B cell (primary cell): Measurements from ENCODE around the gene MPC2. TPM values are rescaled to one million over a fixed set of nuclear protein-coding genes. Genes with fewer than 3 reads are reported as not detected.

Experiments
- ATAC-seq: fragments of 200-7000 bp; cut with Tn5 transposase; one replicate; pipeline ENCODE4 v1.10.0; 2021; ENCODE audit warnings: low read depth, mild to moderate bottlenecking, moderate number of reproducible peaks, moderate library complexity
- CTCF ChIA-PET: fragments of 350-600 bp; sonication (Branson Sonifier 250); formaldehyde crosslinking; loops from one replicate; lab custom pipeline; 2021; ENCODE audit warnings: antibody characterized with exemption, inconsistent platforms; lab: Charles Lee
- POLR2A ChIA-PET: fragments of 350-600 bp; sonication (Branson Sonifier 250); formaldehyde crosslinking; loops from one replicate; lab custom pipeline; 2021; ENCODE audit warnings: antibody characterized with exemption; lab: Charles Lee
- DNase-seq: peaks from one replicate; pipeline ENCODE4 v3.0.0; 2013
- H2AFZ ChIP-seq: 2 replicates; pipeline ENCODE4 v1.6.1; 2012; ENCODE audit warnings: mild to moderate bottlenecking, low read depth, low read length; ENCODE audit not compliant: insufficient read depth, poor library complexity, severe bottlenecking
- H3K27ac ChIP-seq, 2 donors: 1 replicate in 1 of 2; 2 replicates in 1 of 2; pipeline ENCODE4 v1.5.1; 2012 to 2013; ENCODE audit warnings: low read length in 2 of 2, mild to moderate bottlenecking in 2 of 2, moderate library complexity in 1 of 2
- H3K27me3 ChIP-seq, 4 experiments: fragments of 200-600 bp in 1 of 4; sonication (generic) in 1 of 4; replicated peaks in 1 of 4; 1 replicate in 2 of 4; 2 replicates in 2 of 4; pipeline versions ENCODE4 v1.6.1 to v1.7.0; 2013 to 2016; ENCODE audit warnings: low read length in 3 of 4, mild to moderate bottlenecking in 2 of 4, mixed read lengths in 1 of 4, moderate library complexity in 1 of 4; ENCODE audit not compliant: insufficient read depth in 4 of 4, control insufficient read depth in 3 of 4; ENCODE audit errors: control extremely low read depth in 1 of 4
- H3K36me3 ChIP-seq, 2 experiments: replicated peaks in 1 of 2; 1 replicate in 1 of 2; 2 replicates in 1 of 2; pipeline versions ENCODE4 v1.6.1 to v1.7.1; 2013; ENCODE audit warnings: low read length in 1 of 2; ENCODE audit not compliant: insufficient read depth in 2 of 2, control insufficient read depth in 1 of 2; ENCODE audit errors: control extremely low read depth in 1 of 2, extremely low read depth in 1 of 2
- H3K4me1 ChIP-seq, 2 donors: fragments of 200-600 bp in 1 of 2; sonication (generic) in 1 of 2; 1 replicate in 1 of 2; 2 replicates in 1 of 2; pipeline versions ENCODE4 v1.5.1 to v1.6.1; 2013 to 2017; ENCODE audit warnings: low read length in 2 of 2; ENCODE audit not compliant: control insufficient read depth in 2 of 2, insufficient read depth in 2 of 2
- H3K4me2 ChIP-seq: replicated peaks from 2 replicates; pipeline ENCODE3; 2012; ENCODE audit warnings: mild to moderate bottlenecking, low read depth, low read length; ENCODE audit not compliant: poor library complexity, severe bottlenecking
- H3K4me3 ChIP-seq, 5 experiments: fragments of 200-600 bp in 1 of 5; sonication (generic) in 1 of 5; 1 replicate in 3 of 5; 2 replicates in 2 of 5; pipeline versions ENCODE4 v1.5.1 to v1.7.0; 2011 to 2016; ENCODE audit warnings: low read length in 4 of 5, mild to moderate bottlenecking in 4 of 5, low read depth in 2 of 5, control low read depth in 1 of 5, moderate library complexity in 1 of 5; ENCODE audit not compliant: insufficient read depth in 1 of 5; ENCODE audit errors: control extremely low read depth in 1 of 5, extremely low read depth in 1 of 5
- H3K79me2 ChIP-seq: fragments of 200-600 bp; sonication (generic); one replicate; pipeline ENCODE4 v1.6.0; 2016; ENCODE audit warnings: low read length; ENCODE audit not compliant: control insufficient read depth, insufficient read depth
- H3K9ac ChIP-seq: fragments of 200-600 bp; sonication (generic); 2 replicates; pipeline ENCODE4 v1.6.1; 2017; ENCODE audit warnings: mild to moderate bottlenecking, low read length, moderate library complexity
- H3K9me3 ChIP-seq, 3 donors: one replicate each; pipeline versions ENCODE4 v1.6.1 to v1.7.1; 2013; ENCODE audit warnings: low read length in 2 of 3; ENCODE audit not compliant: control insufficient read depth in 2 of 3, insufficient read depth in 1 of 3; ENCODE audit errors: control extremely low read depth in 1 of 3
- H4K20me1 ChIP-seq: 2 replicates; pipeline ENCODE4 v1.6.0; 2012; ENCODE audit warnings: mild to moderate bottlenecking, low read length; ENCODE audit not compliant: insufficient read depth, control insufficient read depth, poor library complexity, severe bottlenecking
- H3K27ac Mint-ChIP-seq: one replicate; pipeline ENCODE4 v1.8.0; 2021; ENCODE audit warnings: mixed read lengths
- H3K27me3 Mint-ChIP-seq: one replicate; pipeline ENCODE4 v1.8.0; 2021; ENCODE audit warnings: mixed read lengths
- H3K4me1 Mint-ChIP-seq: one replicate; pipeline ENCODE4 v1.8.0; 2021; ENCODE audit warnings: mixed read lengths
- H3K4me3 Mint-ChIP-seq: one replicate; pipeline ENCODE4 v1.8.0; 2021; ENCODE audit warnings: mixed read lengths
- H3K9me3 Mint-ChIP-seq: one replicate; pipeline ENCODE4 v1.8.0; 2022; ENCODE audit warnings: mixed read lengths; ENCODE audit not compliant: insufficient read depth
- CTCF ChIP-seq: fragments of 200-600 bp; IDR thresholded peaks from one replicate; pipeline ENCODE4 v1.8.0; 2022; ENCODE audit warnings: antibody characterized with exemption, mild to moderate bottlenecking
- EZH2 ChIP-seq: IDR thresholded peaks from 2 replicates; pipeline ENCODE4 v1.6.1; 2012; ENCODE audit warnings: borderline replicate concordance, low read depth, mild to moderate bottlenecking, moderate library complexity, low read length; ENCODE audit not compliant: insufficient read depth, poor library complexity, severe bottlenecking
- WGBS: methylation state at CpG from one replicate; pipeline ENCODE4 v1.1.5; 2013; ENCODE audit warnings: missing lambda C conversion rate; ENCODE audit not compliant: insufficient coverage; 5-methylcytosine and 5-hydroxymethylcytosine counted together
- intact Hi-C: fragments of 100-400 bp; cut with micrococcal nuclease; formaldehyde crosslinking; loops from one replicate; pipeline ENCODE4 v1.10.0; 2022
- polyA plus RNA-seq: library from polyadenylated mRNA; depleted of rRNA; stranded (reverse); fragments of >200 nt; gene quantifications from 2 replicates; pipeline ENCODE4 v1.2.3, GENCODE V29; 2012
- total RNA-seq, 2 donors: library from RNA; stranded (reverse); fragments of 120-200 nt in 1 of 2; gene quantifications; 1 replicate in 1 of 2; 2 replicates in 1 of 2; pipeline versions ENCODE4 v1.2.3 to v1.2.4, GENCODE V29; 2013 to 2022

MPC2 gene
- total and polyA plus RNA-seq, 2 donors (not counting 1 experiment from before 2014, with no cell fraction given): 16.4 to 17.5 TPM

- peaks cover 3 to 12% of the 10 kb centered on the region in 2 experiments for H3K36me3 ChIP-seq
- Mint-ChIP-seq H3K27me3 (no peaks in the 10 kb centered on the region), H3K27ac (no peak overlapping the region), H3K4me1 (peaks cover 2% of the 10 kb centered on the region), H3K4me3 (no peak overlapping the region), H3K9me3 (peaks cover 5% of the 10 kb centered on the region)
- H2AFZ ChIP-seq: no peak overlapping the region
- no peak overlapping the region for H3K4me2 ChIP-seq
- no peaks in the 10 kb centered on the region for H3K4me1 ChIP-seq
- no peak overlapping the region for H3K27ac ChIP-seq
- no peaks in the 10 kb centered on the region for H3K27me3 ChIP-seq
- ChIA-PET CTCF (no interaction called here), POLR2A (no interaction called here)
- ATAC-seq: no peak
- no peak overlapping the region for H3K4me3 ChIP-seq
- H3K79me2 ChIP-seq: no peaks in the 10 kb centered on the region
- DNase-seq: no peak
- H4K20me1 ChIP-seq: no peaks in the 10 kb centered on the region
- no peak for TF ChIP-seq EZH2
- TF ChIP-seq CTCF: no peak
- no peak overlapping the region for H3K9ac ChIP-seq
- H3K9me3 ChIP-seq: peaks cover 1 to 12% (median 8%) of the 10 kb centered on the region in 3 donors
- 100% methylated on average over 4 of the region's 7 CpGs for WGBS
- intact Hi-C loops: no loop called here
Measured at GRCh38 chr1:167912294-167912693, 24.6 kb downstream of the MPC2 start.

GRCh38 chr1:167911413-167911812 is 25.5 kb downstream of the MPC2 start:
- no peaks in the 10 kb centered on the region for H4K20me1 ChIP-seq
- peaks cover 5% of the 10 kb centered on the region for H3K9me3 Mint-ChIP-seq
- no peak overlapping the region for H3K9ac ChIP-seq
- no peak for DNase-seq
- no peaks in the 10 kb centered on the region for H3K79me2 ChIP-seq
- peaks cover 1 to 12% (median 8%) of the 10 kb centered on the region in 3 donors for H3K9me3 ChIP-seq
- no peak for ATAC-seq
- no peak overlapping the region for H3K4me3 Mint-ChIP-seq
- H3K4me2 ChIP-seq: no peak overlapping the region
- peaks cover 2% of the 10 kb centered on the region for H3K4me1 Mint-ChIP-seq
- H3K27ac Mint-ChIP-seq: no peak overlapping the region
- 50% methylated on average over 1 of the region's 8 CpGs for WGBS
- CTCF ChIA-PET: no interaction called here
- H2AFZ ChIP-seq: no peak overlapping the region
- H3K27me3 Mint-ChIP-seq: peaks cover 3% of the 10 kb centered on the region
- no peaks in the 10 kb centered on the region for H3K4me1 ChIP-seq
- no peak overlapping the region for H3K27ac ChIP-seq
- POLR2A ChIA-PET: no interaction called here
- H3K4me3 ChIP-seq: no peak overlapping the region
- TF ChIP-seq EZH2 (no peak), CTCF (no peak)
- intact Hi-C loops: no loop called here
- H3K36me3 ChIP-seq: peaks cover 2 to 4% of the 10 kb centered on the region in 2 experiments
- H3K27me3 ChIP-seq: no peaks in the 10 kb centered on the region
